Testis (tissue), 3 donors: ENCODE results near the gene CYP17A1. TPM values are rescaled to one million over a fixed set of nuclear protein-coding genes. Genes with fewer than 3 reads are reported as not detected.
"Not testable (repeated sequence)": the region's sequence is repeated elsewhere in the genome, so short reads cannot be mapped to it uniquely, and the experiment has no call there.

Experiments used
- DNase-seq: peaks from one replicate; pipeline ENCODE4 v3.0.0-alpha.2; 2019
- H3K27ac ChIP-seq, 2 donors: fragments of 200-600 bp; sonication (generic); one replicate each; pipeline ENCODE4 v1.5.1; 2019
- H3K27me3 ChIP-seq: fragments of 200-600 bp; sonication (generic); one replicate; pipeline ENCODE4 v1.5.1; 2019
- H3K36me3 ChIP-seq: fragments of 200-600 bp; sonication (generic); one replicate; pipeline ENCODE4 v1.5.1; 2017; ENCODE audit warnings: low read depth; ENCODE audit errors: missing control alignments
- H3K4me1 ChIP-seq: fragments of 200-600 bp; sonication (generic); one replicate; pipeline ENCODE4 v1.5.1; 2019
- H3K4me3 ChIP-seq, 2 donors: fragments of 200-600 bp; sonication (generic); one replicate each; pipeline ENCODE4 v1.5.1; 2017 to 2019
- H3K9me3 ChIP-seq: fragments of 200-600 bp; sonication (generic); one replicate; pipeline ENCODE4 v1.5.1; 2017
- POLR2A ChIP-seq: fragments of 450-650 bp; IDR thresholded peaks from one replicate; pipeline ENCODE4 v1.6.1; 2017; ENCODE audit warnings: antibody characterized with exemption, mild to moderate bottlenecking, moderate library complexity
- WGBS, 2 donors: methylation state at CpG; one replicate each; pipeline ENCODE4 v1.1.5; 2018; 5-methylcytosine and 5-hydroxymethylcytosine counted together
- intact Hi-C: fragments of 100-400 bp; cut with DNase I; formaldehyde crosslinking; loops from one replicate; pipeline ENCODE4 v1.15.1; 2023; ENCODE audit warnings: low total_unique reads
- polyA plus RNA-seq: library from polyadenylated mRNA; stranded (reverse); fragments of 350-450 nt; fragmentation: Illumina TruSeq; extraction: RNeasy Lipid Tissue Mini Kit (QIAGEN cat#74804); gene quantifications from one replicate; pipeline ENCODE4 v1.2.3, GENCODE V29; 2014; ENCODE audit warnings: low read depth, low replicate concordance; ENCODE audit not compliant: insufficient read depth
- total RNA-seq, 2 donors: library from RNA; depleted of rRNA; stranded (reverse); fragments of >200 nt; gene quantifications; one replicate each; pipeline ENCODE4 v1.2.3, GENCODE V29; 2016
- TF ChIP-seq, protein P1 (sequence below), 3 experiments: fragments of 450-650 bp in 2 of 3; fragments of 200-600 bp in 1 of 3; sonication (generic) in 1 of 3; IDR thresholded peaks; one replicate each; pipeline ENCODE4 v1.5.1; 2016 to 2019; ENCODE audit warnings: antibody characterized with exemption in 3 of 3, mild to moderate bottlenecking in 2 of 3, moderate library complexity in 1 of 3

CYP17A1 gene
- total and polyA plus RNA-seq, 3 donors from 2014 or later = 12.1 to 146 (median 15.1) TPM

DNA sequence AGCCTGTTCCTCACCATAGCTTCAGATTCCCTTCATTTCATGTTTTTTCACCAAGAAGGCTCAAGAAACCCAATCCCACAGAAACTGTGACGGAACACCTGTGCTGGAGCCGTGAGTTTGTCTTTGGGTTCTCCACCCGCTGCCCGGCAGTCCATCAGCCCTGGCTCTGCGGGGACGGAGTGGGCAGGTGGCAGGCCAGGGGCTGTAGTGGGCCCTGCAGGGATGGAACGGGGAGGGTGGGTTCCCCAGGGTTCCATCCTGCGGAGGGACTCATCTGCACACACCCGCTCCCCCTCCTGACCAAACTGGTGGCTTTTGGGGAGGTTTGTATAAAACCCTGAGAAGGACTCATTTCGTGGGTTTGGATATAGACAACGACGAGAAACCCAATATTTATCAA, 15.0 kb downstream of the CYP17A1 start:
- no peaks in the 10 kb centered on the region for H3K36me3 ChIP-seq
- TF ChIP-seq, protein P1, sequence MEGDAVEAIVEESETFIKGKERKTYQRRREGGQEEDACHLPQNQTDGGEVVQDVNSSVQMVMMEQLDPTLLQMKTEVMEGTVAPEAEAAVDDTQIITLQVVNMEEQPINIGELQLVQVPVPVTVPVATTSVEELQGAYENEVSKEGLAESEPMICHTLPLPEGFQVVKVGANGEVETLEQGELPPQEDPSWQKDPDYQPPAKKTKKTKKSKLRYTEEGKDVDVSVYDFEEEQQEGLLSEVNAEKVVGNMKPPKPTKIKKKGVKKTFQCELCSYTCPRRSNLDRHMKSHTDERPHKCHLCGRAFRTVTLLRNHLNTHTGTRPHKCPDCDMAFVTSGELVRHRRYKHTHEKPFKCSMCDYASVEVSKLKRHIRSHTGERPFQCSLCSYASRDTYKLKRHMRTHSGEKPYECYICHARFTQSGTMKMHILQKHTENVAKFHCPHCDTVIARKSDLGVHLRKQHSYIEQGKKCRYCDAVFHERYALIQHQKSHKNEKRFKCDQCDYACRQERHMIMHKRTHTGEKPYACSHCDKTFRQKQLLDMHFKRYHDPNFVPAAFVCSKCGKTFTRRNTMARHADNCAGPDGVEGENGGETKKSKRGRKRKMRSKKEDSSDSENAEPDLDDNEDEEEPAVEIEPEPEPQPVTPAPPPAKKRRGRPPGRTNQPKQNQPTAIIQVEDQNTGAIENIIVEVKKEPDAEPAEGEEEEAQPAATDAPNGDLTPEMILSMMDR (IDR thresholded peaks at IDR 0.05) = no peak
- TF ChIP-seq POLR2A = no peak
- 93 to 98% methylated on average over 12 of the region's 12 CpGs for WGBS, 2 donors
- intact Hi-C loops = loop anchor here (10.0 kb wide), 1 partner anchor 97 kb away; no protein-coding TSS in a partner anchor
- H3K4me3 ChIP-seq = no peak overlapping the region
- no peaks in the 10 kb centered on the region for H3K27me3 ChIP-seq
- H3K4me1 ChIP-seq = no peaks in the 10 kb centered on the region
- no peak overlapping the region for H3K27ac ChIP-seq
- H3K9me3 ChIP-seq = no peaks in the 10 kb centered on the region
- DNase-seq = no peak

DNA sequence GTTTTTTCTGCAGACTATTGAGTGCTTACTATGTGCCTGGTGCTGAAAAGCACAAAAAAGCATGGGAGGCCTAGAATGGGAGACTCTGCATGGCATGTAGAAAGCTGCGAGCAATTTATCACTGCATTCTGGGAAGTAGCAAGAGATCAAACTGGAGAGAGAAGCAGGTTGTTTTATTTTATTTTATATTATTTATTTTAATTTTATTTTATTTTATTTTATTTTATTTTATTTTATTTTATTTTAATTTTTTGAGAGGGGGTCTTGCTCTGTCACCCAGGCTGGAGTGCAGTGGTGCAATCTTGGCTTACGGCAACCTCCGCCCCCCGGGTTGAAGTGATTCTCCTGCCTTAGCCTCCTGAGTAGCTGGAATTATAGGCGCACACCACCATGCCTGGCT, 17.2 kb downstream of the CYP17A1 start:
- H3K4me3 ChIP-seq, DNase-seq, H3K27me3 ChIP-seq, H3K9me3 ChIP-seq, H3K36me3 ChIP-seq: not testable (repeated sequence)
- Histone ChIP-seq H3K4me1 (peaks cover 18% of the 10 kb centered on the region), H3K27ac (peak overlapping the region in 1 of 2 donors; percentile 29)
- intact Hi-C loops = loop anchor here (10.0 kb wide), 1 partner anchor 95 kb away; no protein-coding TSS in a partner anchor
- WGBS, 2 donors = 92 to 95% methylated on average over 5 of the region's 5 CpGs

DNA sequence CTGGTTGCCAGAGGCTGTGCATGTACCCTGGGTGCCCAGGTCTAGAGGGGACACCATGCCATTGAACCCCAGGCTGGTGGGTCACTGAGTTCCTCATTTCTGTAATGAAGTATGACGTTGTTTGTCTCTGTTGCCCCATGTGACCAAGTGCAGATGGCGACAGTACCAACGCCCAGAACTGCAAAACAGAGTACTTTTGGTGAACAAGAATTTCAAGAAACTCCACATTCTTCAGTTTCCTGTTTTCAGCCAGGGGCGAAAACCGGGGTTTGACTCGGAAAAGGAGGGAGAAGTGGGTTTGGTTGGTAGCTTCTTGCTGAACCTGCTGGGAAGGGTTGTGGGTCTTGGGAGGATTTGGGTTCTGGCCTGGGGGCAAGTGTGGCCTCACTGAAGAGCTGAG, 18.2 kb downstream of the CYP17A1 start:
- no peaks in the 10 kb centered on the region for H3K27me3 ChIP-seq
- peak; percentile 40 for DNase-seq
- WGBS, 2 donors = 75 to 87% methylated on average over 6 of the region's 6 CpGs
- peak overlapping the region in 1 of 2 donors; percentile 59 for H3K27ac ChIP-seq
- no peak overlapping the region for H3K4me3 ChIP-seq
- H3K36me3 ChIP-seq = no peaks in the 10 kb centered on the region
- no peak for TF ChIP-seq POLR2A
- TF ChIP-seq, protein P1 (IDR thresholded peaks at IDR 0.05) = no peak
- intact Hi-C loops = no loop called here
- H3K9me3 ChIP-seq = no peaks in the 10 kb centered on the region
- peaks cover 27% of the 10 kb centered on the region for H3K4me1 ChIP-seq

DNA sequence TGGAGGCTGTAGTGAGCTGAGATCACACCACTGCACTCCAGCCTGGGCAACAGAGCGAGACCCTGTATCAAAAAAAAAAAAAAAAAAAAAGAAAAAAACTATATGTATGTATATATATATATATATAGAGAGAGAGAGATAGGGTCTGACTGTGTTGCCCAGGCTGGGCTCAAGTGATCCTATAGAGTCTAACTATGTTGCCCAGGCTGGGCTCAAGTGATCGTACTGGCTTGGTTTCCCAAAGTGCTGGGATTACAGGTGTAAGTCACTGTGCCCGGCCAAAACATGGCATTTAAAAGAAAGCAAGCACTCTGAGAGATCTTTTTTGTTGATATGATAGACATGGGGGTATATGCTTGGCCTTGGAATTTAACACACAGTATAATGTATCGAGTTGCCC, 20.0 kb downstream of the CYP17A1 start:
- Histone ChIP-seq H3K36me3 (no peaks in the 10 kb centered on the region), H3K4me1 (peaks cover 33% of the 10 kb centered on the region), H3K27me3 (no peaks in the 10 kb centered on the region), H3K4me3 (no peak overlapping the region), H3K27ac (peak overlapping the region; percentile 48 to 90), H3K9me3 (no peaks in the 10 kb centered on the region)
- intact Hi-C loops = no loop called here
- DNase-seq = no peak
- 84 to 88% methylated on average over 4 of the region's 4 CpGs for WGBS, 2 donors
- no peak for TF ChIP-seq POLR2A
- TF ChIP-seq, protein P1 (IDR thresholded peaks at IDR 0.05) = no peak

DNA sequence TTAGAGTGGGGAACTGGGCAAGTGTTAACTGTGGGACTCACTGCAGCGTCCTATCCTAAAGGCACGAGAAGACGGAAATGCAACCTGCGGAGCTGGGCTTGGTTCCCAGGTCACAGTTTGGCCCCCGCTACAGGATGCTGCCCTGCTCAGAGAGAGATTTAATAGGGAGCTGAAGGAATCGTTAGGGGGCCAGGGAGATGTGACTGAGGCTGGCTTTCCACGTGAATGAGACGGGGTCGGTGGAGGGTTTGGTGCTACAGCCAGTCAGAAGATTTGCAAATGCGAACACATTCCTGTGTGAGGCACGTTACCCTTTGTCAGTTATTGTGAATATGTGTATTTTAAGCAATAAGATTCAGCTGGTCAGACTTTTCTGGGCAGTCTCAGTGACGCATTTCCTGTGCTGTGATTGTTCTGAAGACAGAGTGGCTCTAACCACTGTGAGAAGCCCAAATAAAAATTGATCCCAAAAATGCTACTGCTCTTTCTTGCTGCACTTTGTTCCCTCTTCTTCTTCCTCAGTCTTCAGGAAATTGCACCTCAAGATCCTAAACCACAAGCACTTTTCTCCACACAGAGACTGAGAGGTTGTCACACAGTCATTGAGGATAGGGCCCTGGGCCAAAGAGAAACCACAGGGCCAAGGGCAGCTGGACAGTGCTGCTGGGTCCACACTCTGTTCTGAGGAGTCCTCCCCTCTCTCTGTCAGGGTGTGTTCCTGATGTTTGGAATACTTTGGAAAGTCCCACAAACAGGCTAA, 21.2 kb downstream of the CYP17A1 start:
- Histone ChIP-seq H3K27ac (peak overlapping the region; percentile 48 to 90), H3K4me1 (peaks cover 33% of the 10 kb centered on the region), H3K9me3 (no peaks in the 10 kb centered on the region), H3K27me3 (no peaks in the 10 kb centered on the region), H3K4me3 (no peak overlapping the region), H3K36me3 (no peaks in the 10 kb centered on the region)
- intact Hi-C loops = no loop called here
- no peak for TF ChIP-seq POLR2A
- TF ChIP-seq, protein P1 (IDR thresholded peaks at IDR 0.05) = no peak
- 44 to 57% methylated on average over 12 of the region's 12 CpGs for WGBS, 2 donors
- DNase-seq = peak; percentile 68
